ENCODE data around the gene ECHDC3. TPM values are rescaled to one million over a fixed set of nuclear protein-coding genes. Genes with fewer than 3 reads are reported as not detected.

The ECHDC3 gene
- total and polyA plus RNA-seq, 2 donors (not counting 3 experiments of a cell fraction or from before 2014, with no cell fraction given): 6.0 to 7.3 TPM

DNA sequence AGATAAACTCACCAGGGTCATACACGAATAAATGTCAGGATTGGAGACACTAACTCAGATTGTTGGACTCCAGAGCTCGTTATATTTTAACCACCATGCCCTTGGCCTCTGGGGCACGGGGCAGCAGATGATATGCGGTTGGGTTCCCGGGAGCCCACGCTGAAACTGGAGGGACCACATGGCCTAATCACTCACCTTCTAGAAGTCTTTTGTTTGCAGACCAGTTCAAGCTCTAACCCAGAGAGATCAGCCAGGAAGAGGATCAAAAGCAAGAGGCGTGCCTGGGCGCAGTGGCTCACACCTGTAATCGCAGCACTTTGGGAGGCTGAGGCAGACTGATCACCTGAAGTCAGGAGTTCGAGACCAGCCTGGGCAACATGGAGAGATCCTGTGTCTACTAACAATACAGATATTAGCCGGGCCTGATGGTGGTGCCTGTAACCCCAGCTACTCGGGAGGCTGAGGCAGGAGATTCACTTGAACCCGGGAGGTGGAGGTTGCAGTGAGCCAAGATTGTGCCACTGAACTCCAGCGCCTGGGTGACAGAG, 42.6 kb upstream of the ECHDC3 start:
- no peak for DNase-seq (ENCODE audit: low read depth, low spot score)
- dilution Hi-C loops (cut with MboI; ENCODE audit: extremely low pct_ligation_motif_present, low sequenced_read_pairs): no loop called here
- FAIRE-seq: no peak
- ChIA-PET CTCF (no interaction called here), POLR2A (no interaction called here)
- Histone ChIP-seq H3K36me3 (ENCODE audit: control insufficient read depth in 2 of 2, extremely low read depth in 1 of 2, insufficient read depth in 2 of 2, low read length in 2 of 2) (no peaks in the 10 kb centered on the region), H3K79me2 (ENCODE audit: control insufficient read depth, insufficient read depth, low read length) (no peaks in the 10 kb centered on the region), H3K9me3 (replicated peaks; ENCODE audit: control insufficient read depth, insufficient read depth, low read length) (no peaks in the 10 kb centered on the region), H3K9me1 (replicated peaks; ENCODE audit: control insufficient read depth, extremely low read depth, insufficient read depth, low read length) (no peaks in the 10 kb centered on the region), H4K20me1 (replicated peaks; ENCODE audit: control insufficient read depth, extremely low read depth, insufficient read depth, low read length) (no peaks in the 10 kb centered on the region), H3K9ac (replicated peaks; ENCODE audit: extremely low read depth, insufficient read depth, low read length) (no peak overlapping the region), H3K4me2 (ENCODE audit: insufficient read depth, low read length) (no peak overlapping the region), H2AFZ (ENCODE audit: low read depth, low read length) (no peak overlapping the region), H3K4me1 (ENCODE audit: control insufficient read depth, extremely low read depth, insufficient read depth, low read length) (no peaks in the 10 kb centered on the region), H3K27ac (ENCODE audit: insufficient read depth, low read depth, low read length) (no peak overlapping the region), H3K27me3 (ENCODE audit: control insufficient read depth in 2 of 2, insufficient read depth in 2 of 2, low read length in 2 of 2) (no peaks in the 10 kb centered on the region), H3K4me3 (replicated peaks in 1 of 3; ENCODE audit: insufficient read depth in 1 of 3, low read depth in 1 of 3, low read length in 3 of 3) (no peak overlapping the region)
- BruUV-seq (replicated peaks): no TSS peak
- TF ChIP-seq JUN (IDR thresholded peaks at IDR 0.05; ENCODE audit: borderline replicate concordance, insufficient read depth, insufficient read length, low read depth): no peak
- no peak for TF ChIP-seq EZH2 (IDR thresholded peaks at IDR 0.05; ENCODE audit: borderline replicate concordance, low read depth, low read length, severe bottlenecking)
- no peak for TF ChIP-seq FOS (IDR thresholded peaks at IDR 0.05; ENCODE audit: borderline replicate concordance, insufficient read depth, low read length)
- TF ChIP-seq, protein P1, sequence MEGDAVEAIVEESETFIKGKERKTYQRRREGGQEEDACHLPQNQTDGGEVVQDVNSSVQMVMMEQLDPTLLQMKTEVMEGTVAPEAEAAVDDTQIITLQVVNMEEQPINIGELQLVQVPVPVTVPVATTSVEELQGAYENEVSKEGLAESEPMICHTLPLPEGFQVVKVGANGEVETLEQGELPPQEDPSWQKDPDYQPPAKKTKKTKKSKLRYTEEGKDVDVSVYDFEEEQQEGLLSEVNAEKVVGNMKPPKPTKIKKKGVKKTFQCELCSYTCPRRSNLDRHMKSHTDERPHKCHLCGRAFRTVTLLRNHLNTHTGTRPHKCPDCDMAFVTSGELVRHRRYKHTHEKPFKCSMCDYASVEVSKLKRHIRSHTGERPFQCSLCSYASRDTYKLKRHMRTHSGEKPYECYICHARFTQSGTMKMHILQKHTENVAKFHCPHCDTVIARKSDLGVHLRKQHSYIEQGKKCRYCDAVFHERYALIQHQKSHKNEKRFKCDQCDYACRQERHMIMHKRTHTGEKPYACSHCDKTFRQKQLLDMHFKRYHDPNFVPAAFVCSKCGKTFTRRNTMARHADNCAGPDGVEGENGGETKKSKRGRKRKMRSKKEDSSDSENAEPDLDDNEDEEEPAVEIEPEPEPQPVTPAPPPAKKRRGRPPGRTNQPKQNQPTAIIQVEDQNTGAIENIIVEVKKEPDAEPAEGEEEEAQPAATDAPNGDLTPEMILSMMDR (IDR thresholded peaks at IDR 0.05; ENCODE audit: extremely low read depth in 1 of 2, insufficient read depth in 1 of 2, low read depth in 1 of 2, low read length in 2 of 2): no peak
- TF ChIP-seq POLR2AphosphoS5 (IDR thresholded peaks at IDR 0.05; ENCODE audit: insufficient read depth, low read depth, low read length): no peak
- no peak for TF ChIP-seq POLR2A (IDR thresholded peaks at IDR 0.05; ENCODE audit: low read depth, low read length)
- TF ChIP-seq GATA2 (IDR thresholded peaks at IDR 0.05; ENCODE audit: insufficient read depth, insufficient read length, low read depth, low read length): no peak
- TF ChIP-seq, protein P2, sequence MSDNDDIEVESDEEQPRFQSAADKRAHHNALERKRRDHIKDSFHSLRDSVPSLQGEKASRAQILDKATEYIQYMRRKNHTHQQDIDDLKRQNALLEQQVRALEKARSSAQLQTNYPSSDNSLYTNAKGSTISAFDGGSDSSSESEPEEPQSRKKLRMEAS (IDR thresholded peaks at IDR 0.05; ENCODE audit: insufficient read depth, insufficient read length): no peak
- no peak for TF ChIP-seq MYC (IDR thresholded peaks at IDR 0.05; ENCODE audit: low read depth, low read length)
- intact Hi-C loops (cut with micrococcal nuclease): no loop called here
